ENCODE measurements around the gene RBFOX2. TPM values are rescaled to one million over a fixed set of nuclear protein-coding genes. Genes with fewer than 3 reads are reported as not detected.

RBFOX2 gene
- total and polyA plus RNA-seq, 2 of the 8 experiments (the other 6 are each of a cell fraction or from before 2014, with no cell fraction given): 121 to 122 TPM

- 0 out of 4 replicates have a peak, but pooled peaks of 1 of the 2 experiments have one; percentile 21 for TF ChIP-seq HDAC2 (IDR thresholded peaks at IDR 0.05; ENCODE audit: borderline replicate concordance in 1 of 2, low read depth in 2 of 2, low read length in 2 of 2)
- TF ChIP-seq NANOG (IDR thresholded peaks at IDR 0.05; ENCODE audit: insufficient read depth, low read depth, low read length, poor library complexity, severe bottlenecking): no peak
- no peak for TF ChIP-seq KDM5A (IDR thresholded peaks at IDR 0.05; ENCODE audit: low read length)
- TF ChIP-seq MAFK (IDR thresholded peaks at IDR 0.05; ENCODE audit: low read depth, low read length): no peak
- TF ChIP-seq SRF (IDR thresholded peaks at IDR 0.05; ENCODE audit: low read depth, low read length): no peak
- TF ChIP-seq POLR2A (IDR thresholded peaks at IDR 0.05; ENCODE audit: control extremely low read depth in 1 of 2, low read depth in 2 of 2, low read length in 2 of 2): no peak; a peak in 1 of 3 replicates
- no peak for TF ChIP-seq CHD1 (IDR thresholded peaks at IDR 0.05; ENCODE audit: low read depth, low read length)
- TF ChIP-seq ASH2L (IDR thresholded peaks at IDR 0.05; ENCODE audit: low read length): no peak
- peak; percentile 13; the same call in 1 of the 2 replicates for TF ChIP-seq RFX5 (IDR thresholded peaks at IDR 0.05; ENCODE audit: borderline replicate concordance, low read depth, low read length)
- no peak for TF ChIP-seq RXRA (IDR thresholded peaks at IDR 0.05; ENCODE audit: insufficient read depth, low read depth, low read length)
- no peak for TF ChIP-seq CTCF (IDR thresholded peaks at IDR 0.05; ENCODE audit: control extremely low read depth in 1 of 3, insufficient read depth in 1 of 3, low read depth in 1 of 3, low read length in 3 of 3)
- no peak for TF ChIP-seq CHD2 (IDR thresholded peaks at IDR 0.05; ENCODE audit: low read length)
- TF ChIP-seq SUZ12 (IDR thresholded peaks at IDR 0.05; ENCODE audit: low read length): no peak
- TF ChIP-seq SIRT6 (IDR thresholded peaks at IDR 0.05; ENCODE audit: low read length): no peak
- peak; percentile 61; the same call in 1 of the 2 replicates for TF ChIP-seq SP1 (IDR thresholded peaks at IDR 0.05; ENCODE audit: low read depth, low read length)
- no peak for TF ChIP-seq EZH2 (IDR thresholded peaks at IDR 0.05; ENCODE audit: low read depth, low read length, severe bottlenecking)
- TF ChIP-seq CEBPB (IDR thresholded peaks at IDR 0.05; ENCODE audit: low read depth, low read length): no peak
- TF ChIP-seq GABPA (IDR thresholded peaks at IDR 0.05; ENCODE audit: borderline replicate concordance, insufficient read depth, low read length): no peak
- TF ChIP-seq POU5F1 (IDR thresholded peaks at IDR 0.05; ENCODE audit: low read depth, low read length): no peak
- no peak for TF ChIP-seq KDM1A (IDR thresholded peaks at IDR 0.05; ENCODE audit: borderline replicate concordance, low read length)
Observed at GRCh38 chr22:35961480-35962295, 66.9 kb downstream of the RBFOX2 start (continued).

Data from H1 (cell line).